HL-60/S4 treated with retinoic acid at 250 ng/mL for 4 days and 3 days (cell line): ENCODE results near the gene SMYD1.

Experiments
- in situ Hi-C: fragments of 300-500 bp; cut with MboI; formaldehyde crosslinking; loops from 2 replicates; pipeline ENCODE4 v1.7.0; 2022; ENCODE audit warnings: low sequenced_read_pairs

SMYD1 gene

GRCh38 chr2:88055371-88056128 lies 12.1 kb upstream of the SMYD1 start, which contains the start of gene KRCC1:
TSS of gene KRCC1 (minus strand) at chr2:88055783. CDS start at chr2:88028563, 27,220 bp downstream.
- in situ Hi-C loops = loop anchor here (10.0 kb wide), 1 partner anchor 99 kb away; no protein-coding TSS in a partner anchor

DNA sequence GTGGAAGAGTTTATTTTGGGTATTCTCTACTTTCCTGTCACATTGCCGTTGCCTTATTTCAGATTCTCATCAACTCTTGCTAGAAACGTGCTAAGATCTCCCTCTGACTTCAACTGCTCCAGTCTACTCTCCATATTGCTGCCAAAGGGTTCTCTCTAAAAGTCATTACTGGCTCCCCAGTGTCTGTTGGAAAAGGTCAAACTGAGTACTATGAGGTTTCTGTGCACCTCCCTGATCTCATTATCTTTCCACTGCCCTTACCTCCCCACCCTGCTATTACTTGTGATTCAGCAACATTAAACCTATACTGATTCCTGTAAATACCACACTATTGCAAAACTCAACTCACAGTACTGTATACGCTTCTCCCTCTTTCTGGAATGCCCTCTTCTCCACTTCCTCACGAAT lies 10.2 kb upstream of the SMYD1 start:
- in situ Hi-C loops = loop anchor here (10.0 kb wide), 1 partner anchor 97 kb away; no protein-coding TSS in a partner anchor

DNA sequence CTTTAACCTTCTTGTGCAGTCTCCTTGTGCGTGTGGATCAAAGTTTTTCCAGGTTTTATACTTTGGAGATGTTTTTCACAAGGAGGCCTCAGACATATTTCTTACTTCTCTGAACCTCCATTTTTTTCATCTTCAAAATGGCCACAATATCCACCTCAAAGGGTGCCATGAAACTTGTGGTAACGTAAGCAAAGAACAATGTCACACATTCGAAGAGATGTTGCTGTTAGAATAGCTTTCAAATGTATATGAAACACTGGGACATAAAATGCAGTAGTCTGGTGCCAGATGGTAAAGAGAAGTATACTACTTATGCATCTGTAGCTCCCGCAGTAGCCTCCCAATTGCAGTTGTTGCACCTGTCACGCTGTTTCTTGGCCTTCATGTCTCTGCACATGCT lies 9.4 kb upstream of the SMYD1 start:
- in situ Hi-C loops = loop anchor here (10.0 kb wide), 1 partner anchor 97 kb away; no protein-coding TSS in a partner anchor

GRCh38 chr2:88059979-88060906 lies 7.4 kb upstream of the SMYD1 start:
- in situ Hi-C loops = loop anchor here (10.0 kb wide), 1 partner anchor 95 kb away; no protein-coding TSS in a partner anchor

GRCh38 chr2:88060907-88061275 lies 6.7 kb upstream of the SMYD1 start:
- in situ Hi-C loops = no loop called here

DNA sequence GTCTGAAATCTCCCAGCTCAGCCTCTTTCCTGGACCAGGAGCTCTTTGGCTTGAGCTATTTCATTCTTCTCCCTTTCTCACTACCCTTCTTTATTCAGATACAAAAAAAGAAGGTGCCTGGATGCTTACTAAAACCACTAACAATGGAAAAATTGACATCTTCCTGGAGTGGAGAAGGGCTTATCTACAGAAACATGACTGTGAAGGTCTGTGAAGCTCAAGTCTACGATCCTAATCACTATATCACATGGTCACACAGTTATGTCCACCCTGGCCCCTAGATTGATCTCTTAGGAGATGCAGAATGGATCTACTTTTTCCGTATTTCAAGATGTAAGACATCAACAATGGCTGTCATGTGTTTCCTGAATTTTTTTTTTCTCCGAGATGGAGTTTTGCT lies 6.3 kb upstream of the SMYD1 start:
- in situ Hi-C loops = no loop called here

DNA sequence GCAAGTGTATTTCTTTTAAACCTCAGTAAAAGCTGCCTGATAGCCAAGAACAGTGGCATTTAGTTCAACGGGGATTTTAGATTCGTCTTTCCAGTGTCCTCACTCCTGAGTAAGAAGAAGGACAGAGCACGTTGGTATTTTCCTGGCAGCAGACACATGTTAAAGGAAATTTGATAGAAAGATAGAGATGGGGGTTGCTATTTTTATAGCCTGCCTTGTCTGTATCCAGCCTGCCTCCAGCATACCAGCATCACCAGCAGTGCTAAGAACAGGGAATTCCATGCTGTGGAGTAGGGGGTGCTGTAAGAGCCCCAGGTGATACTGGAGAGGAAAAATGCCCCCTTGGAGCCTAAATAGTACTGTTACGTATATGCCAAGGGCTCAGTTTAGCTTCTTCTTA lies 1.1 kb upstream of the SMYD1 start:
- in situ Hi-C loops = no loop called here

- in situ Hi-C loops = no loop called here
Observed at GRCh38 chr2:88067189-88067588, 436 bp upstream of the SMYD1 start.

- in situ Hi-C loops = no loop called here
Observed at GRCh38 chr2:88068044-88068443, 419 bp downstream of the SMYD1 start.

GRCh38 chr2:88069117-88069516 lies 1.5 kb downstream of the SMYD1 start:
- in situ Hi-C loops = no loop called here

DNA sequence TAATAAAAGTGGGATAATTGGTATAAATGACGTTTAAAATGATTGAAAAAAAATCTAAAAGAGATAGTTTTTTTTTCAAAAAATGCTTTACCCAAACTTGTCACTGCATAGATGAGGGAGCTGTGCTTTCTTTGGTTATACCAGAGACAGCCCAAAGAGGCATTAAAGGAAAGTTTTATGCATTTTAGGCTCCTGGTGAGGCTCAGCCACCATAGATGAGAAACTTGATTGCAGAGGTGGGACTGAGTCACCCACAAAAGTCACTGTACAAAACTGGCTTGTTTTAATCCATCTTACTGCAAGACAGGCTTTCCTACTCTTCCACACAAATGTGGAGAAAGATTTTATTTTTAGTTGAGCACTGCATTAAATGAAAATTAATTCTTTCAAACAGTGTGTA lies 2.4 kb downstream of the SMYD1 start:
- in situ Hi-C loops = no loop called here

GRCh38 chr2:88071365-88071764 lies 3.7 kb downstream of the SMYD1 start:
- in situ Hi-C loops = no loop called here

GRCh38 chr2:88074150-88074549 lies 6.5 kb downstream of the SMYD1 start:
- in situ Hi-C loops = no loop called here

DNA sequence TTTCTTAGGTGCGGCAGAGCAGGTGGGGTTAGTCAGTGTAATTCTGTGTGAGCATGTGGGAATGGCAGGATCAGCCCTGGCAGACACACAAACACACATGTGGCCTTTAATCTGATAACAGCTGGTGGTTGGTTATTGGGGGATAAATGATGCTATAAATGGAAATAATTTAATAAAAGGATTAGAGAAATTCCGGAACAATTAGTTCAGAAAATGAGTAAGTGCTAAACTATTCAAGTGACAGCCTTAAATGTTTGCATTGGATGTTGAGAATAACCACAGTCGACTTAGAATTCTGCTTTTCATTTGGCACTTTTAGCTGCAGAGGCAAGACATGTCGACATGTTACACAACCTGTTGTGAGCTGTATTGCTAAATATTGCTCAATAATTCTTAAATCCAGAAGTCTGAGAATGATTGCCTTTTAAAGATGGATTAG lies 7.2 kb downstream of the SMYD1 start:
- in situ Hi-C loops = no loop called here

DNA sequence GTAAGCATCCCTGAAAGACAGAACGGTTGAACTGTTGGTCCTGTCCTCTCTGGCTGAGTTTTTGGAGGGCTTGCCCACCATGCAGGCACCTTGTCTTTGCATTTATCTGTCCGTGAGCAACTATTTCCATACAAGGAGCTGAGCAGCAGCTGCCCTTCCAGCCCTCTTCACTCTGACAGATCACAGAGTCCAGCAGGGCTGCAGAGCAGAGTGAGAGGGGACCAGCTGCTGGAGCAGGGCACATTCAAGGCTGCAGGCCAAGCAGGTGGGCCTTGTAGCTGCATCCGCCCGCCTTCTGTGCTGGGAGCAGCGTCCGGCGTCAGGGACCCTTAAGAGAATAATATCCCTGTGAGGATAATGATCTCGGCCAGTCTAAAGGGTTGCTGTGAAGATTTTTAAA lies 9.5 kb downstream of the SMYD1 start:
- in situ Hi-C loops = no loop called here

- in situ Hi-C loops = no loop called here
Observed at GRCh38 chr2:88078643-88079172, 11.1 kb downstream of the SMYD1 start.

- in situ Hi-C loops = no loop called here
Observed at GRCh38 chr2:88080545-88080944, 12.9 kb downstream of the SMYD1 start.

- in situ Hi-C loops = no loop called here
Observed at GRCh38 chr2:88081924-88082608, 14.4 kb downstream of the SMYD1 start.

- in situ Hi-C loops = no loop called here
Observed at GRCh38 chr2:88082781-88083180, 15.2 kb downstream of the SMYD1 start.

- in situ Hi-C loops = no loop called here
Observed at GRCh38 chr2:88085099-88085498, 17.5 kb downstream of the SMYD1 start.

DNA sequence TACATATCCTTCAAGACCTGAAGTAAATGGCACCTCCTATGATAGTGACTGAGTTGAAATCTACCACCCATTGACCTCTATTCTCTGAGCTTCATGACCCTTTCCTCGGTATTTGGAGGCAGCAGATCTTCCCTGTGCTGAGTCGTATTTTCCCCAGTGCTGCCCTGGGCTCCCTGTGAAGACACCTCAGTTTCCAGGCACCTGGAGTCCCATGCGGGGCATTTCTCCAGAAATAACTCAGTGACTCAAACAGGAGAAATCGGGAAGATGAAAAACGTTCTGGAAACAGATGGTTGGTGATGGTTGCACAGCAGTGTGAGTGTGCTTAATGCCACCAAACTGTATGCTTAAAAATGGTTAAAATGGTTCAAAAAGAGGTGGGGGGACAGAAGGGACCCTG lies 18.0 kb downstream of the SMYD1 start:
- in situ Hi-C loops = no loop called here
